Neural cell (in vitro differentiated cells): ENCODE measurements around the gene AEBP2. TPM values are rescaled to one million over a fixed set of nuclear protein-coding genes. Genes with fewer than 3 reads are reported as not detected.
"Not testable (repeated sequence)": the region's sequence is repeated elsewhere in the genome, so short reads cannot be mapped to it uniquely, and the experiment has no call there.

Experiments
- H2AFZ ChIP-seq: fragments of 200-600, 300-800 bp; sonication (generic), shearing (Covaris generic); 2 replicates; pipeline ENCODE4 v1.6.0; 2014; ENCODE audit warnings: low read depth, mild to moderate bottlenecking, antibody characterized with exemption, low read length, moderate library complexity
- H3F3A ChIP-seq: fragments of 200-600 bp; shearing (Covaris generic); 2 replicates; pipeline ENCODE4 v1.6.1; 2016; ENCODE audit warnings: mild to moderate bottlenecking, moderate library complexity, mixed read lengths, antibody characterized with exemption, low read length; ENCODE audit not compliant: insufficient read depth, poor library complexity, severe bottlenecking
- H3K27ac ChIP-seq: fragments of 200-600, 300-800 bp; sonication (generic), shearing (Covaris generic); 2 replicates; pipeline ENCODE4 v1.5.1; 2014; ENCODE audit warnings: mild to moderate bottlenecking, low read length, moderate library complexity
- H3K27me3 ChIP-seq: fragments of 300-800, 200-600 bp; sonication (generic), shearing (Covaris generic); 2 replicates; pipeline ENCODE4 v1.6.0; 2014; ENCODE audit warnings: mild to moderate bottlenecking, low read depth, low read length, moderate library complexity; ENCODE audit not compliant: insufficient read depth
- H3K36me3 ChIP-seq: fragments of 300-800, 200-600 bp; sonication (generic), shearing (Covaris generic); 2 replicates; pipeline ENCODE4 v1.5.1; 2014; ENCODE audit warnings: mild to moderate bottlenecking, antibody characterized with exemption, low read length, moderate library complexity; ENCODE audit not compliant: insufficient read depth
- H3K4me2 ChIP-seq: fragments of 300-800, 200-600 bp; sonication (generic), shearing (Covaris generic); 2 replicates; pipeline ENCODE4 v1.6.0; 2014; ENCODE audit warnings: mild to moderate bottlenecking, low read length
- H3K4me3 ChIP-seq: fragments of 300-800, 200-600 bp; sonication (generic), shearing (Covaris generic); 2 replicates; pipeline ENCODE4 v1.5.1; 2014; ENCODE audit warnings: mild to moderate bottlenecking, low read length, moderate library complexity
- H3K79me2 ChIP-seq: fragments of 200-600 bp; shearing (Covaris generic); replicated peaks from 2 replicates; pipeline ENCODE4 v1.6.0; 2014; ENCODE audit warnings: mild to moderate bottlenecking, low read length, moderate library complexity; ENCODE audit not compliant: insufficient read depth
- H3K9ac ChIP-seq: fragments of 300-800, 200-600 bp; sonication (generic), shearing (Covaris generic); 2 replicates; pipeline ENCODE4 v1.6.1; 2016; ENCODE audit warnings: mild to moderate bottlenecking, low read length, mixed read lengths
- H3K9me2 ChIP-seq: fragments of 200-600 bp; shearing (Covaris generic); 2 replicates; pipeline ENCODE4 v1.6.1; 2016; ENCODE audit warnings: mild to moderate bottlenecking, low read length, mixed read lengths; ENCODE audit not compliant: insufficient read depth
- H3K9me3 ChIP-seq: fragments of 200-600, 300-800 bp; sonication (generic), shearing (Covaris generic); 2 replicates; pipeline ENCODE4 v1.6.1; 2016; ENCODE audit warnings: mild to moderate bottlenecking, mixed run types, low read length, moderate library complexity, mixed read lengths
- H4K20me1 ChIP-seq: fragments of 200-600 bp; shearing (Covaris generic); 2 replicates; pipeline ENCODE4 v1.6.1; 2016; ENCODE audit warnings: mild to moderate bottlenecking, mixed run types; ENCODE audit not compliant: insufficient read depth
- CTCF ChIP-seq: fragments of 450-650 bp; IDR thresholded peaks from 2 replicates; pipeline ENCODE4 v1.5.1; 2014; ENCODE audit warnings: antibody characterized with exemption, mild to moderate bottlenecking, moderate library complexity; ENCODE audit not compliant: poor library complexity, severe bottlenecking
- EP300 ChIP-seq: fragments of 450-650 bp; conservative IDR thresholded peaks from 2 replicates; pipeline ENCODE4 v1.6.1; 2014; ENCODE audit warnings: antibody characterized with exemption, mild to moderate bottlenecking, moderate library complexity; ENCODE audit not compliant: poor library complexity, severe bottlenecking
- EZH2 ChIP-seq: fragments of 200-600, 300-800 bp; shearing (Covaris generic), sonication (generic); IDR thresholded peaks from 2 replicates; pipeline ENCODE4 v1.6.1; 2014; ENCODE audit warnings: antibody characterized with exemption, low read length, borderline replicate concordance, mild to moderate bottlenecking; ENCODE audit not compliant: insufficient read depth, poor library complexity, severe bottlenecking
- MXI1 ChIP-seq: fragments of 450-650 bp; conservative IDR thresholded peaks from 2 replicates; pipeline ENCODE4 v1.6.1; 2014; ENCODE audit warnings: antibody characterized with exemption, mild to moderate bottlenecking; ENCODE audit not compliant: poor library complexity, severe bottlenecking
- POLR2AphosphoS5 ChIP-seq: IDR thresholded peaks from 2 replicates; pipeline ENCODE4 v1.6.1; 2012
- RAD21 ChIP-seq: fragments of 450-650 bp; conservative IDR thresholded peaks from 2 replicates; pipeline ENCODE4 v1.6.1; 2014; ENCODE audit warnings: antibody characterized with exemption, mild to moderate bottlenecking, moderate library complexity
- REST ChIP-seq: IDR thresholded peaks from 2 replicates; pipeline ENCODE4 v1.6.1; 2012; ENCODE audit warnings: borderline replicate concordance
- SMC3 ChIP-seq: fragments of 450-650 bp; conservative IDR thresholded peaks from 2 replicates; pipeline ENCODE4 v1.6.1; 2014; ENCODE audit warnings: antibody characterized with exemption, mild to moderate bottlenecking, moderate library complexity; ENCODE audit not compliant: poor library complexity
- TAF1 ChIP-seq: IDR thresholded peaks from 2 replicates; pipeline ENCODE4 v1.6.1; 2012; ENCODE audit warnings: low read depth
- polyA plus RNA-seq: library from polyadenylated mRNA; depleted of rRNA; stranded (reverse); fragments of >200 nt; gene quantifications from 2 replicates; pipeline ENCODE4 v1.2.3, GENCODE V29; 2014

AEBP2 gene
- polyA plus RNA-seq, 1 donor from 2014 or later = 20.5 TPM

GRCh38 chr12:19428246-19428645 lies 11.0 kb upstream of the AEBP2 start:
- Histone ChIP-seq H3F3A (no peaks in the 10 kb centered on the region), H3K4me2 (no peak overlapping the region), H4K20me1 (no peaks in the 10 kb centered on the region), H3K27me3 (no peaks in the 10 kb centered on the region), H3K9ac (no peak overlapping the region), H3K36me3 (no peaks in the 10 kb centered on the region), H3K27ac (no peak overlapping the region), H3K79me2 (no peaks in the 10 kb centered on the region), H3K9me2 (no peaks in the 10 kb centered on the region), H3K4me3 (no peak overlapping the region), H2AFZ (no peak overlapping the region), H3K9me3 (no peaks in the 10 kb centered on the region)
- TF ChIP-seq RAD21 (no peak), REST (no peak), TAF1 (no peak), EP300 (no peak), POLR2AphosphoS5 (no peak), SMC3 (no peak), CTCF (no peak), MXI1 (no peak), EZH2 (no peak)

- not testable (repeated sequence) for H3K27me3 ChIP-seq, H3K9ac ChIP-seq, H3K4me2 ChIP-seq, H3K4me3 ChIP-seq, H3K79me2 ChIP-seq, H3K36me3 ChIP-seq, H3K9me3 ChIP-seq, H3F3A ChIP-seq, H3K27ac ChIP-seq, H3K9me2 ChIP-seq, H4K20me1 ChIP-seq, H2AFZ ChIP-seq
Observed at GRCh38 chr12:19429491-19429890, 9.8 kb upstream of the AEBP2 start.

GRCh38 chr12:19430988-19431387 lies 8.3 kb upstream of the AEBP2 start:
- Histone ChIP-seq H3K4me3 (no peak overlapping the region), H3K9me2 (no peaks in the 10 kb centered on the region), H3F3A (no peaks in the 10 kb centered on the region), H3K27me3 (no peaks in the 10 kb centered on the region), H3K9ac (no peak overlapping the region), H3K27ac (no peak overlapping the region), H2AFZ (no peak overlapping the region), H4K20me1 (no peaks in the 10 kb centered on the region), H3K4me2 (no peak overlapping the region), H3K9me3 (no peaks in the 10 kb centered on the region), H3K36me3 (no peaks in the 10 kb centered on the region), H3K79me2 (no peaks in the 10 kb centered on the region)
- no peak for TF ChIP-seq EP300
- TF ChIP-seq POLR2AphosphoS5 = no peak
- TF ChIP-seq TAF1 = no peak
- no peak for TF ChIP-seq RAD21
- TF ChIP-seq REST = no peak
- TF ChIP-seq EZH2 = no peak
- no peak for TF ChIP-seq CTCF
- no peak for TF ChIP-seq MXI1
- TF ChIP-seq SMC3 = no peak
